ENCODE measurements around the gene GPR33.

DNA sequence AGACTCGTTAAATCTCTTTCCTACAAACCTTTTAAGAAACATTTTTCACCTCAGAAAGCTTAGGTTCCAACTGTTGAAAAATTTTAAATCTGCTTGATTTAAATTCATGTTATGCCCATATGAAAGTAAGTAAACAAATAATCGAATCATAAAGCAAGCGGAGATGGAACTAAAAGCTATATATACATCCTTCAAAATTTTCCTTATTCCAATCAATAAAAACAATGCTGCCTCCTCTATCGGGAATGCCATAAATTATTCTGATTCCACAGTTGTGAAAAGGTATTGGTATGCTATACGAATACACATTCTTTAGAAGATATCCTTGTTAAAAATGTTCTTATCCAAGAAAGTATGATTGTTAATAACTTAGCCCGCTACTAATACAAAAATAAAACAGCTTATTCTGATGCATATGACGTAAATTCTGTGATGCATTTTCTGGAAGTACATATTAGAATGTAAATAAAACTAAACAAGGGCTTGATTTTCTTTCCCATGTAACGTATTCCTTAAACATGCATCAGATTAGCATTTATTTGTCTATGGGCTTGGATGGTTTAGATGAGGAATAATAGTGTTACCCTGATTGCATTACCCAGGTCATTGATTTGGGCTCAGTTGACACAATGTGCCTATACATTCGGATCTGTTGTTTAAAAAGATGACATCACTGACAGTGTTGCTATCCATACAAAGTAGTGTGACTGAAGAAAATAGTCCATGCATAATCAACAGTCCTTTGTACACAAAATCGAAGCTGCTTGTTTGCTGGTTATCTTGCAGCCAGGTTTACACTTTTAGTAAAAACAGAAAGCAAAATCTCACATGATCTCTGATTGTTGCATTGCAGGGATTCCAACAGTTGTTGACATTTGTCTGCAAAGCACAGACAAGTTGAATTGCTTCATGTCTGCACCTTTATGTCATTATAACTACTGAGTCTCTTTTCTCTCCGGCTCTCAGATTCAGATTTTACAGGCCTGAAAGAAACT, 29.9 kb downstream of the GPR33 start:
- TF ChIP-seq EZH2phosphoT487 (IDR thresholded peaks at IDR 0.05; ENCODE audit: low read length) (no peak), EZH2 (optimal IDR thresholded peaks at IDR 0.05; ENCODE audit: low read depth, low read length) (no peak)
- TF ChIP-seq, protein P1, sequence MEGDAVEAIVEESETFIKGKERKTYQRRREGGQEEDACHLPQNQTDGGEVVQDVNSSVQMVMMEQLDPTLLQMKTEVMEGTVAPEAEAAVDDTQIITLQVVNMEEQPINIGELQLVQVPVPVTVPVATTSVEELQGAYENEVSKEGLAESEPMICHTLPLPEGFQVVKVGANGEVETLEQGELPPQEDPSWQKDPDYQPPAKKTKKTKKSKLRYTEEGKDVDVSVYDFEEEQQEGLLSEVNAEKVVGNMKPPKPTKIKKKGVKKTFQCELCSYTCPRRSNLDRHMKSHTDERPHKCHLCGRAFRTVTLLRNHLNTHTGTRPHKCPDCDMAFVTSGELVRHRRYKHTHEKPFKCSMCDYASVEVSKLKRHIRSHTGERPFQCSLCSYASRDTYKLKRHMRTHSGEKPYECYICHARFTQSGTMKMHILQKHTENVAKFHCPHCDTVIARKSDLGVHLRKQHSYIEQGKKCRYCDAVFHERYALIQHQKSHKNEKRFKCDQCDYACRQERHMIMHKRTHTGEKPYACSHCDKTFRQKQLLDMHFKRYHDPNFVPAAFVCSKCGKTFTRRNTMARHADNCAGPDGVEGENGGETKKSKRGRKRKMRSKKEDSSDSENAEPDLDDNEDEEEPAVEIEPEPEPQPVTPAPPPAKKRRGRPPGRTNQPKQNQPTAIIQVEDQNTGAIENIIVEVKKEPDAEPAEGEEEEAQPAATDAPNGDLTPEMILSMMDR (IDR thresholded peaks at IDR 0.05; ENCODE audit: low read length), result no peak

All from MM.1S (cell line).